ENCODE measurements around the gene POGLUT2.
A peak's percentile ranks its signal among the peaks of the same experiment; 100 is the strongest.

Gene POGLUT2

GRCh38 chr13:102798581-102799425, at the start of gene POGLUT2, which contains the start of gene BIVM:
Gene POGLUT2, minus strand, starts transcription at chr13:102798976. Its CDS starts 306 bp downstream, at chr13:102798670.
Gene BIVM, plus strand, starts transcription at chr13:102799119. Its CDS starts 8,149 bp downstream, at chr13:102807268.
- DNase-seq, result peak; percentile 86
- TF ChIP-seq GATA1 (IDR thresholded peaks at IDR 0.05; ENCODE audit: low read depth, low read length), result no peak
- no peak for TF ChIP-seq POLR2A (IDR thresholded peaks at IDR 0.05; ENCODE audit: low read length)

GRCh38 chr13:102847272-102848234, 48.8 kb upstream of the POGLUT2 start:
- peak; percentile 66 to 73 for DNase-seq
- TF ChIP-seq GATA1 (IDR thresholded peaks at IDR 0.05; ENCODE audit: low read depth, low read length) (no peak), POLR2A (IDR thresholded peaks at IDR 0.05; ENCODE audit: low read length) (no peak)

GRCh38 chr13:102846261-102847015, 47.7 kb upstream of the POGLUT2 start:
- TF ChIP-seq POLR2A (IDR thresholded peaks at IDR 0.05; ENCODE audit: low read length) (no peak), GATA1 (IDR thresholded peaks at IDR 0.05; ENCODE audit: low read depth, low read length) (no peak)
- DNase-seq, result peak; percentile 69 to 77

GRCh38 chr13:102845630-102846260, 47.0 kb upstream of the POGLUT2 start, which contains the start of gene ERCC5:
Gene ERCC5, plus strand, starts transcription at chr13:102846032. Its CDS starts 235 bp downstream, at chr13:102846267.
- TF ChIP-seq POLR2A (IDR thresholded peaks at IDR 0.05; ENCODE audit: low read length), result peak; percentile 98
- TF ChIP-seq GATA1 (IDR thresholded peaks at IDR 0.05; ENCODE audit: low read depth, low read length), result no peak
- DNase-seq, result peak; percentile 98

GRCh38 chr13:102845289-102845629, 46.5 kb upstream of the POGLUT2 start:
- no peak for DNase-seq

GRCh38 chr13:102839462-102839861, 40.7 kb upstream of the POGLUT2 start:
- DNase-seq, result no peak
- TF ChIP-seq POLR2A (IDR thresholded peaks at IDR 0.05; ENCODE audit: low read length), result no peak
- TF ChIP-seq GATA1 (IDR thresholded peaks at IDR 0.05; ENCODE audit: low read depth, low read length), result no peak

More at GRCh38 chr13:102845289-102845629, 46.5 kb upstream of the POGLUT2 start:
- TF ChIP-seq POLR2A (IDR thresholded peaks at IDR 0.05; ENCODE audit: low read length) (no peak), GATA1 (IDR thresholded peaks at IDR 0.05; ENCODE audit: low read depth, low read length) (no peak)

- DNase-seq, result no peak
- TF ChIP-seq POLR2A (IDR thresholded peaks at IDR 0.05; ENCODE audit: low read length), result no peak
- no peak for TF ChIP-seq GATA1 (IDR thresholded peaks at IDR 0.05; ENCODE audit: low read depth, low read length)
These were observed 40.2 kb upstream of the POGLUT2 start for GRCh38 chr13:102838982-102839381.

GRCh38 chr13:102838273-102838672, 39.5 kb upstream of the POGLUT2 start:
- no peak for DNase-seq
- TF ChIP-seq POLR2A (IDR thresholded peaks at IDR 0.05; ENCODE audit: low read length) (no peak), GATA1 (IDR thresholded peaks at IDR 0.05; ENCODE audit: low read depth, low read length) (no peak)

- DNase-seq, result no peak
- TF ChIP-seq GATA1 (IDR thresholded peaks at IDR 0.05; ENCODE audit: low read depth, low read length) (no peak), POLR2A (IDR thresholded peaks at IDR 0.05; ENCODE audit: low read length) (no peak)
These were observed 37.7 kb upstream of the POGLUT2 start for GRCh38 chr13:102836471-102836870.

- TF ChIP-seq POLR2A (IDR thresholded peaks at IDR 0.05; ENCODE audit: low read length), result no peak
These were observed 31.9 kb upstream of the POGLUT2 start for GRCh38 chr13:102830646-102831045.

GRCh38 chr13:102825921-102826706, 27.3 kb upstream of the POGLUT2 start:
- no peak for DNase-seq
- no peak for TF ChIP-seq POLR2A (IDR thresholded peaks at IDR 0.05; ENCODE audit: low read length)
- TF ChIP-seq GATA1 (IDR thresholded peaks at IDR 0.05; ENCODE audit: low read depth, low read length), result no peak

More at GRCh38 chr13:102830646-102831045, 31.9 kb upstream of the POGLUT2 start:
- DNase-seq, result no peak

- TF ChIP-seq GATA1 (IDR thresholded peaks at IDR 0.05; ENCODE audit: low read depth, low read length), result no peak
- no peak for TF ChIP-seq POLR2A (IDR thresholded peaks at IDR 0.05; ENCODE audit: low read length)
- no peak for DNase-seq
These were observed 26.6 kb upstream of the POGLUT2 start for GRCh38 chr13:102825400-102825799.

All from erythroblast (primary cell).